K562 (cell line): ENCODE measurements around the gene ATP9A. TPM values are rescaled to one million over a fixed set of nuclear protein-coding genes. Genes with fewer than 3 reads are reported as not detected.

Experiments
- BMI1 ChIP-seq: fragments of 150-350 bp; IDR thresholded peaks from 2 replicates; pipeline ENCODE4 v1.6.1; 2014; ENCODE audit warnings: low read length
- HDAC2 ChIP-seq: fragments of 450-650 bp; IDR thresholded peaks from 2 replicates; pipeline ENCODE4 v1.6.1; 2016; ENCODE audit warnings: mild to moderate bottlenecking
- MYBL2 ChIP-seq, 2 experiments: fragments of 450-650 bp in 1 of 2; sonication (generic) in 1 of 2; formaldehyde crosslinking in 1 of 2; IDR thresholded peaks; 2 replicates each; pipeline versions ENCODE4 v1.6.1 to v1.8.1; 2017 to 2022; ENCODE audit warnings: borderline replicate concordance in 1 of 2, inconsistent platforms in 1 of 2, low read depth in 1 of 2, mild to moderate bottlenecking in 1 of 2, missing genetic modification reagents in 1 of 2, moderate library complexity in 1 of 2
- RAD51 ChIP-seq: fragments of 450-650 bp; IDR thresholded peaks from 2 replicates; pipeline ENCODE4 v1.7.1; 2016; ENCODE audit warnings: low read depth, mild to moderate bottlenecking, borderline replicate concordance
- RBM14 ChIP-seq: fragments of 200-400 bp; formaldehyde crosslinking; IDR thresholded peaks from 2 replicates; pipeline ENCODE4 v1.6.1; 2018; ENCODE audit warnings: low read depth, mild to moderate bottlenecking, low read length, moderate library complexity, borderline replicate concordance; ENCODE audit not compliant: insufficient read depth
- RHOXF2B ChIP-seq: fragments of 250-450 bp; sonication (Bioruptor Pico); conservative IDR thresholded peaks from 2 replicates; pipeline ENCODE4 v1.5.1; 2021
- ZC3H4 ChIP-seq: sonication (generic); formaldehyde crosslinking; IDR thresholded peaks from 2 replicates; pipeline ENCODE4 v1.9.0; 2021; ENCODE audit warnings: missing genetic modification reagents, borderline replicate concordance
- polyA plus RNA-seq, 8 experiments: library from polyadenylated mRNA; depleted of rRNA in 4 of 8; stranded (reverse) in 5 of 8; unstranded in 3 of 8; fragments of >200 nt; fragmentation: Nextera tagmentation in 2 of 8; fragmentation: Illumina TruSeq in 1 of 8; extraction: Ambion mirVana in 2 of 8; extraction: Trizol in 1 of 8; gene quantifications; 2 replicates each; pipeline versions ENCODE4 v1.2.1 to v1.2.3, GENCODE V29; 2011 to 2014; ENCODE audit warnings: inconsistent platforms in 1 of 8, missing spikeins in 1 of 8
- total RNA-seq, 7 experiments: library from RNA; depleted of rRNA in 6 of 7; stranded (reverse); fragments of >200 nt in 6 of 7; fragmentation: Illumina TruSeq in 2 of 7; extraction: Trizol in 2 of 7; gene quantifications; 2 replicates each; pipeline versions ENCODE4 v1.2.1 to v1.2.3, GENCODE V29; 2011 to 2021; ENCODE audit warnings: low replicate concordance in 1 of 7
- TF ChIP-seq, protein P1 (sequence below): fragments of 450-650 bp; IDR thresholded peaks from 2 replicates; pipeline ENCODE4 v1.6.1; 2016; ENCODE audit warnings: low read depth
- TF ChIP-seq, protein P2 (sequence below): fragments of 450-650 bp; IDR thresholded peaks from 2 replicates; pipeline ENCODE4 v1.6.1; 2018; ENCODE audit not compliant: partially characterized antibody
- TF ChIP-seq, protein P3 (sequence below): fragments of 450-650 bp; IDR thresholded peaks from 2 replicates; pipeline ENCODE4 v1.6.1; 2016; ENCODE audit warnings: mild to moderate bottlenecking

Gene ATP9A
- total and polyA plus RNA-seq, 9 of the 15 experiments (the other 6 are each of a cell fraction or from before 2014, with no cell fraction given) = 0.18 to 0.62 (median 0.29) TPM

DNA sequence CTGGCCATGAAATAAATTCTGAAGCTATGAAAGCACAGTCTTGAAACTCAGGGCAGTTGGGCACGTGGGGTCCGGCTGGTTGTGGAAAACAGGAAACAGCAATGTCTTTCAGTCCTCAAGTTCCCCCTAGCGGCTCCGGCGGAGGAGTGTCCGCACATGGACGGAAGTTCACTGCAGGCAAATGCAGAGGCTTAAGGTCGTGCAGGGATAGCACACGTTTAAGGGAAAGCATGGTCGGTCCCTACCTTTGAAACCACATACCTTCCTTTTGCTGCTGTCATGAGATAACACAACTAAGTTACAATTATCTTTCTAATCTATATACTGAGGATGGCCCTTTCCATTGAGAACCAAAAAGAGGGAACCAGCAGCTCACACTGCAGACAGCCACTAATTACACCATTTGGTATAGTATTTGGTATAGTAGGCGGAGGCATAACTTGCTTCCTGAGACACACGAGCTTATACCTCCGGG is 173.1 kb downstream of the ATP9A start (continued):
- TF ChIP-seq, protein P1, sequence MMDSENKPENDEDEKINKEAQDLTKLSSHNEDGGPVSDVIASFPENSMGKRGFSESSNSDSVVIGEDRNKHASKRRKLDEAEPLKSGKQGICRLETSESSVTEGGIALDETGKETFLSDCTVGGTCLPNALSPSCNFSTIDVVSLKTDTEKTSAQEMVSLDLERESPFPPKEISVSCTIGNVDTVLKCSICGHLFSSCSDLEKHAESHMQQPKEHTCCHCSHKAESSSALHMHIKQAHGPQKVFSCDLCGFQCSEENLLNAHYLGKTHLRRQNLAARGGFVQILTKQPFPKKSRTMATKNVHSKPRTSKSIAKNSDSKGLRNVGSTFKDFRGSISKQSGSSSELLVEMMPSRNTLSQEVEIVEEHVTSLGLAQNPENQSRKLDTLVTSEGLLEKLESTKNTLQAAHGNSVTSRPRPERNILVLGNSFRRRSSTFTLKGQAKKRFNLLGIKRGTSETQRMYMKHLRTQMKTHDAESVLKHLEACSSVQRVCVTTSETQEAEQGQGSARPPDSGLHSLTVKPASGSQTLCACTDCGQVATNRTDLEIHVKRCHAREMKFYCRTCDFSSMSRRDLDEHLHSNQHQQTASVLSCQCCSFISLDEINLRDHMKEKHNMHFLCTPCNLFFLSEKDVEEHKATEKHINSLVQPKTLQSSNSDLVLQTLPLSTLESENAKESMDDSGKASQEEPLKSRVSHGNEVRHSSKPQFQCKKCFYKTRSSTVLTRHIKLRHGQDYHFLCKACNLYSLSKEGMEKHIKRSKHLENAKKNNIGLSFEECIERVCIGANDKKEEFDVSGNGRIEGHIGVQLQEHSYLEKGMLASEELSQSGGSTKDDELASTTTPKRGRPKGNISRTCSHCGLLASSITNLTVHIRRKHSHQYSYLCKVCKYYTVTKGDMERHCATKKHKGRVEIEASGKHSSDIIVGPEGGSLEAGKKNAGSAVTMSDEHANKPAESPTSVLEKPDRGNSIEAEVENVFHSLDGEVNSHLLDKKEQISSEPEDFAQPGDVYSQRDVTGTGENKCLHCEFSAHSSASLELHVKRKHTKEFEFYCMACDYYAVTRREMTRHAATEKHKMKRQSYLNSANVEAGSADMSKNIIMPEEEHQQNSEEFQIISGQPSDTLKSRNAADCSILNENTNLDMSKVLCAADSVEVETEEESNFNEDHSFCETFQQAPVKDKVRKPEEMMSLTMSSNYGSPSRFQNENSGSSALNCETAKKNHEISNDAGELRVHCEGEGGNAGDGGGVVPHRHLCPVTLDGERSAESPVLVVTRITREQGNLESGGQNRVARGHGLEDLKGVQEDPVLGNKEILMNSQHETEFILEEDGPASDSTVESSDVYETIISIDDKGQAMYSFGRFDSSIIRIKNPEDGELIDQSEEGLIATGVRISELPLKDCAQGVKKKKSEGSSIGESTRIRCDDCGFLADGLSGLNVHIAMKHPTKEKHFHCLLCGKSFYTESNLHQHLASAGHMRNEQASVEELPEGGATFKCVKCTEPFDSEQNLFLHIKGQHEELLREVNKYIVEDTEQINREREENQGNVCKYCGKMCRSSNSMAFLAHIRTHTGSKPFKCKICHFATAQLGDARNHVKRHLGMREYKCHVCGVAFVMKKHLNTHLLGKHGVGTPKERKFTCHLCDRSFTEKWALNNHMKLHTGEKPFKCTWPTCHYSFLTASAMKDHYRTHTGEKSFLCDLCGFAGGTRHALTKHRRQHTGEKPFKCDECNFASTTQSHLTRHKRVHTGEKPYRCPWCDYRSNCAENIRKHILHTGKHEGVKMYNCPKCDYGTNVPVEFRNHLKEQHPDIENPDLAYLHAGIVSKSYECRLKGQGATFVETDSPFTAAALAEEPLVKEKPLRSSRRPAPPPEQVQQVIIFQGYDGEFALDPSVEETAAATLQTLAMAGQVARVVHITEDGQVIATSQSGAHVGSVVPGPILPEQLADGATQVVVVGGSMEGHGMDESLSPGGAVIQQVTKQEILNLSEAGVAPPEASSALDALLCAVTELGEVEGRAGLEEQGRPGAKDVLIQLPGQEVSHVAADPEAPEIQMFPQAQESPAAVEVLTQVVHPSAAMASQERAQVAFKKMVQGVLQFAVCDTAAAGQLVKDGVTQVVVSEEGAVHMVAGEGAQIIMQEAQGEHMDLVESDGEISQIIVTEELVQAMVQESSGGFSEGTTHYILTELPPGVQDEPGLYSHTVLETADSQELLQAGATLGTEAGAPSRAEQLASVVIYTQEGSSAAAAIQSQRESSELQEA = no peak
- TF ChIP-seq RHOXF2B (CRISPR knock-in tag) = no peak
- TF ChIP-seq HDAC2 = 0 out of 2 replicates have a peak, but pooled peaks have one; percentile 20
- no peak for TF ChIP-seq RBM14
- TF ChIP-seq RAD51 = peak; percentile 84
- peak; percentile 78 for TF ChIP-seq MYBL2 (IDR thresholded peaks at IDR 0.05; ENCODE audit: low read depth)
- no peak for TF ChIP-seq MYBL2 (CRISPR knock-in tag; IDR thresholded peaks at IDR 0.05; ENCODE audit: borderline replicate concordance)
- TF ChIP-seq, protein P2, sequence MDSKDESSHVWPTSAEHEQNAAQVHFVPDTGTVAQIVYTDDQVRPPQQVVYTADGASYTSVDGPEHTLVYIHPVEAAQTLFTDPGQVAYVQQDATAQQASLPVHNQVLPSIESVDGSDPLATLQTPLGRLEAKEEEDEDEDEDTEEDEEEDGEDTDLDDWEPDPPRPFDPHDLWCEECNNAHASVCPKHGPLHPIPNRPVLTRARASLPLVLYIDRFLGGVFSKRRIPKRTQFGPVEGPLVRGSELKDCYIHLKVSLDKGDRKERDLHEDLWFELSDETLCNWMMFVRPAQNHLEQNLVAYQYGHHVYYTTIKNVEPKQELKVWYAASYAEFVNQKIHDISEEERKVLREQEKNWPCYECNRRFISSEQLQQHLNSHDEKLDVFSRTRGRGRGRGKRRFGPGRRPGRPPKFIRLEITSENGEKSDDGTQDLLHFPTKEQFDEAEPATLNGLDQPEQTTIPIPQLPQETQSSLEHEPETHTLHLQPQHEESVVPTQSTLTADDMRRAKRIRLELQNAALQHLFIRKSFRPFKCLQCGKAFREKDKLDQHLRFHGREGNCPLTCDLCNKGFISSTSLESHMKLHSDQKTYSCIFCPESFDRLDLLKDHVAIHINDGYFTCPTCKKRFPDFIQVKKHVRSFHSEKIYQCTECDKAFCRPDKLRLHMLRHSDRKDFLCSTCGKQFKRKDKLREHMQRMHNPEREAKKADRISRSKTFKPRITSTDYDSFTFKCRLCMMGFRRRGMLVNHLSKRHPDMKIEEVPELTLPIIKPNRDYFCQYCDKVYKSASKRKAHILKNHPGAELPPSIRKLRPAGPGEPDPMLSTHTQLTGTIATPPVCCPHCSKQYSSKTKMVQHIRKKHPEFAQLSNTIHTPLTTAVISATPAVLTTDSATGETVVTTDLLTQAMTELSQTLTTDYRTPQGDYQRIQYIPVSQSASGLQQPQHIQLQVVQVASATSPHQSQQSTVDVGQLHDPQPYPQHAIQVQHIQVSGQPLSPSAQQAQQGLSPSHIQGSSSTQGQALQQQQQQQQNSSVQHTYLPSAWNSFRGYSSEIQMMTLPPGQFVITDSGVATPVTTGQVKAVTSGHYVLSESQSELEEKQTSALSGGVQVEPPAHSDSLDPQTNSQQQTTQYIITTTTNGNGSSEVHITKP = peak; percentile 36
- TF ChIP-seq, protein P3, sequence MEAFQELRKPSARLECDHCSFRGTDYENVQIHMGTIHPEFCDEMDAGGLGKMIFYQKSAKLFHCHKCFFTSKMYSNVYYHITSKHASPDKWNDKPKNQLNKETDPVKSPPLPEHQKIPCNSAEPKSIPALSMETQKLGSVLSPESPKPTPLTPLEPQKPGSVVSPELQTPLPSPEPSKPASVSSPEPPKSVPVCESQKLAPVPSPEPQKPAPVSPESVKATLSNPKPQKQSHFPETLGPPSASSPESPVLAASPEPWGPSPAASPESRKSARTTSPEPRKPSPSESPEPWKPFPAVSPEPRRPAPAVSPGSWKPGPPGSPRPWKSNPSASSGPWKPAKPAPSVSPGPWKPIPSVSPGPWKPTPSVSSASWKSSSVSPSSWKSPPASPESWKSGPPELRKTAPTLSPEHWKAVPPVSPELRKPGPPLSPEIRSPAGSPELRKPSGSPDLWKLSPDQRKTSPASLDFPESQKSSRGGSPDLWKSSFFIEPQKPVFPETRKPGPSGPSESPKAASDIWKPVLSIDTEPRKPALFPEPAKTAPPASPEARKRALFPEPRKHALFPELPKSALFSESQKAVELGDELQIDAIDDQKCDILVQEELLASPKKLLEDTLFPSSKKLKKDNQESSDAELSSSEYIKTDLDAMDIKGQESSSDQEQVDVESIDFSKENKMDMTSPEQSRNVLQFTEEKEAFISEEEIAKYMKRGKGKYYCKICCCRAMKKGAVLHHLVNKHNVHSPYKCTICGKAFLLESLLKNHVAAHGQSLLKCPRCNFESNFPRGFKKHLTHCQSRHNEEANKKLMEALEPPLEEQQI = peak; percentile 50; the same call in 1 of the 2 replicates
- no peak for TF ChIP-seq ZC3H4
- TF ChIP-seq BMI1 = no peak
